Measurements from ENCODE around the gene C5AR1.

Gene C5AR1

GRCh38 chr19:47371261-47371660 lies 61.6 kb downstream of the C5AR1 start:
- no peak for DNase-seq

Measured in NCI-H1105 treated with DMSO at 0.1 percent for 48 hours (cell line).